Measurements from ENCODE around the gene CTU1.

GRCh38 chr19:51075998-51076397 is 32.2 kb downstream of the CTU1 start:
- no peak for TF ChIP-seq CTCF (conservative IDR thresholded peaks at IDR 0.05; ENCODE audit: low read length)
- no peak for TF ChIP-seq EZH2phosphoT487 (IDR thresholded peaks at IDR 0.05; ENCODE audit: borderline replicate concordance, low read depth, low read length)
